Measurements from ENCODE around the gene GAB1. TPM values are rescaled to one million over a fixed set of nuclear protein-coding genes. Genes with fewer than 3 reads are reported as not detected.

Gene GAB1
- total and polyA plus RNA-seq, 4 donors = 2.4 to 31.3 (median 6.9) TPM

GRCh38 chr4:143343276-143343831 lies 6.7 kb downstream of the GAB1 start:
- Histone ChIP-seq H3K9ac (ENCODE audit: low read depth in 1 of 2, low read length in 2 of 2) (no peak overlapping the region), H3K36me3 (ENCODE audit: control insufficient read depth in 4 of 4, insufficient read depth in 3 of 4, low read depth in 1 of 4, low read length in 3 of 4) (no peaks in the 10 kb centered on the region), H3K9me3 (ENCODE audit: control insufficient read depth in 4 of 4, low read length in 3 of 4) (no peaks in the 10 kb centered on the region), H3K4me3 (ENCODE audit: low read depth in 1 of 3, low read length in 3 of 3) (no peak overlapping the region), H3K27ac (ENCODE audit: low read depth in 1 of 2, low read length in 2 of 2) (no peak overlapping the region), H3K4me1 (ENCODE audit: control insufficient read depth in 4 of 4, insufficient read depth in 4 of 4, low read length in 3 of 4) (peaks cover 3 to 25% (median 15%) of the 10 kb centered on the region in 4 donors), H3K27me3 (ENCODE audit: control insufficient read depth in 4 of 4, insufficient read depth in 4 of 4, low read length in 3 of 4) (no peaks in the 10 kb centered on the region)
- DNase-seq (ENCODE audit: low spot score) = no peak
- TF ChIP-seq MAX (IDR thresholded peaks at IDR 0.05) (no peak), ZBTB33 (IDR thresholded peaks at IDR 0.05) (no peak), CTCF (IDR thresholded peaks at IDR 0.05; ENCODE audit: low read depth, low read length, missing input control) (no peak), JUND (IDR thresholded peaks at IDR 0.05) (no peak), NR2F2 (IDR thresholded peaks at IDR 0.05) (no peak), GABPA (IDR thresholded peaks at IDR 0.05 in 1 of 2, conservative IDR thresholded peaks at IDR 0.05 in 1 of 2) (no peak), FOXA2 (IDR thresholded peaks at IDR 0.05) (no peak), REST (IDR thresholded peaks at IDR 0.05) (no peak), YY1 (IDR thresholded peaks at IDR 0.05) (no peak), RXRA (IDR thresholded peaks at IDR 0.05) (no peak), EGR1 (IDR thresholded peaks at IDR 0.05; ENCODE audit: low read depth in 2 of 2) (no peak), SP1 (IDR thresholded peaks at IDR 0.05) (no peak), FOXA1 (IDR thresholded peaks at IDR 0.05) (no peak), RAD21 (IDR thresholded peaks at IDR 0.05) (no peak), HNF4G (IDR thresholded peaks at IDR 0.05) (no peak), HNF4A (conservative IDR thresholded peaks at IDR 0.05) (no peak), ATF3 (IDR thresholded peaks at IDR 0.05) (no peak), TAF1 (conservative IDR thresholded peaks at IDR 0.05) (no peak)
- WGBS = 95% methylated on average over 3 of the region's 3 CpGs

All from liver (tissue), 9 donors.